ENCODE data around the gene B3GNT3. TPM values are rescaled to one million over a fixed set of nuclear protein-coding genes. Genes with fewer than 3 reads are reported as not detected.

The B3GNT3 gene
- total and polyA plus RNA-seq, 2 of the 13 experiments (the other 11 are each of a cell fraction or from before 2014, with no cell fraction given) = 0.86 to 4.0 TPM

GRCh38 chr19:17840019-17840418 lies 45.1 kb downstream of the B3GNT3 start:
- no peak for TF ChIP-seq POLR2AphosphoS2 (IDR thresholded peaks at IDR 0.05; ENCODE audit: low read depth, low read length)
- TF ChIP-seq KLF9 (CRISPR knock-in tag; IDR thresholded peaks at IDR 0.05; ENCODE audit: low read depth) = no peak
- no peak for TF ChIP-seq ZNF678 (CRISPR knock-in tag; IDR thresholded peaks at IDR 0.05)
- TF ChIP-seq, protein P1, sequence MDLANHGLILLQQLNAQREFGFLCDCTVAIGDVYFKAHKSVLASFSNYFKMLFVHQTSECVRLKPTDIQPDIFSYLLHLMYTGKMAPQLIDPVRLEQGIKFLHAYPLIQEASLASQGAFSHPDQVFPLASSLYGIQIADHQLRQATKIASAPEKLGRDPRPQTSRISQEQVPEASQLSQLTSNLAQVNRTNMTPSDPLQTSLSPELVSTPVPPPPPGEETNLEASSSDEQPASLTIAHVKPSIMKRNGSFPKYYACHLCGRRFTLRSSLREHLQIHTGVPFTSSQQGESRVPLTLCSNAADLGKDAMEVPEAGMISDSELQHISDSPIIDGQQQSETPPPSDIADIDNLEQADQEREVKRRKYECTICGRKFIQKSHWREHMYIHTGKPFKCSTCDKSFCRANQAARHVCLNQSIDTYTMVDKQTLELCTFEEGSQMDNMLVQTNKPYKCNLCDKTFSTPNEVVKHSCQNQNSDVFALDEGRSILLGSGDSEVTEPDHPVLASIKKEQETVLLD (CRISPR knock-in tag; IDR thresholded peaks at IDR 0.05; ENCODE audit: low read depth) = no peak
- no peak for TF ChIP-seq ZNF317 (CRISPR knock-in tag; IDR thresholded peaks at IDR 0.05)
- no peak for TF ChIP-seq MZF1 (CRISPR knock-in tag; IDR thresholded peaks at IDR 0.05; ENCODE audit: borderline replicate concordance)
- TF ChIP-seq BCLAF1 (IDR thresholded peaks at IDR 0.05) = no peak
- TF ChIP-seq NAIF1 (CRISPR knock-in tag; IDR thresholded peaks at IDR 0.05; ENCODE audit: borderline replicate concordance) = no peak
- TF ChIP-seq ZNF605 (CRISPR knock-in tag; IDR thresholded peaks at IDR 0.05) = no peak
- H3K36me3 ChIP-seq (replicated peaks in 1 of 2; ENCODE audit: control insufficient read depth in 1 of 2, insufficient read depth in 2 of 2, low read length in 2 of 2) = peaks cover 4 to 6% of the 10 kb centered on the region in 2 experiments; a peak in 2 of 5 replicates
- no peaks in the 10 kb centered on the region for H3K9me3 ChIP-seq (ENCODE audit: low read length)
- BruUV-seq (replicated peaks) = no TSS peak
- H3K9ac ChIP-seq (ENCODE audit: insufficient read depth, low read depth, low read length) = no peak overlapping the region
- WGBS (ENCODE audit: low lambda C conversion rate) = 94% methylated on average over 6 of the region's 6 CpGs
- no peaks in the 10 kb centered on the region for H4K20me1 ChIP-seq (ENCODE audit: insufficient read depth, low read length)
- no peak overlapping the region for H3K27ac ChIP-seq (ENCODE audit: extremely low read length, insufficient read depth, low read length)
- H3K4me3 ChIP-seq (replicated peaks in 1 of 3; ENCODE audit: insufficient read depth in 1 of 3, low read depth in 2 of 3, low read length in 3 of 3) = no peak overlapping the region
- in situ Hi-C loops (cut with HindIII; ENCODE audit: extremely low pct_ligation_motif_present, low pct_unique_long_range_greater_than_20kb) = no loop called here
- intact Hi-C loops (cut with micrococcal nuclease; ENCODE audit: unreplicated experiment) = no loop called here
- ChIA-PET CTCF (ENCODE audit: low intra/inter-chr PET ratio, low total read pairs) (no interaction called here), POLR2A (interaction anchor here (0.7 kb wide), 1 partner anchor 169 kb away, joined by 3 read pairs; no protein-coding TSS in a partner anchor)
- H3K79me2 ChIP-seq (ENCODE audit: insufficient read depth, low read length) = no peaks in the 10 kb centered on the region
- DNase-seq (ENCODE audit: low spot score) (no peak), FAIRE-seq (no peak), ATAC-seq (no peak)
- H2AFZ ChIP-seq (ENCODE audit: low read length) = no peak overlapping the region
- H3K4me2 ChIP-seq (ENCODE audit: low read depth, low read length) = no peak overlapping the region
- no peaks in the 10 kb centered on the region; a peak in 1 of 5 replicates for H3K27me3 ChIP-seq (ENCODE audit: control insufficient read depth in 1 of 2, insufficient read depth in 2 of 2, low read length in 2 of 2)
- H3K4me1 ChIP-seq (ENCODE audit: insufficient read depth, low read length) = no peaks in the 10 kb centered on the region

All from HepG2 (cell line).